Head of caudate nucleus (tissue), 42 donors: ENCODE results near the gene LRP10.

Experiments used
- DNase-seq, 42 donors: peaks; one replicate each; pipeline versions ENCODE4 v3.0.0 to v3.0.0-alpha.2; 2020 to 2021; ENCODE audit warnings: mixed read lengths in 7 of 42
- intact Hi-C: fragments of 100-400 bp; cut with DNase I; formaldehyde crosslinking; loops from one replicate; pipeline ENCODE4 v1.15.0; 2022

The LRP10 gene

DNA sequence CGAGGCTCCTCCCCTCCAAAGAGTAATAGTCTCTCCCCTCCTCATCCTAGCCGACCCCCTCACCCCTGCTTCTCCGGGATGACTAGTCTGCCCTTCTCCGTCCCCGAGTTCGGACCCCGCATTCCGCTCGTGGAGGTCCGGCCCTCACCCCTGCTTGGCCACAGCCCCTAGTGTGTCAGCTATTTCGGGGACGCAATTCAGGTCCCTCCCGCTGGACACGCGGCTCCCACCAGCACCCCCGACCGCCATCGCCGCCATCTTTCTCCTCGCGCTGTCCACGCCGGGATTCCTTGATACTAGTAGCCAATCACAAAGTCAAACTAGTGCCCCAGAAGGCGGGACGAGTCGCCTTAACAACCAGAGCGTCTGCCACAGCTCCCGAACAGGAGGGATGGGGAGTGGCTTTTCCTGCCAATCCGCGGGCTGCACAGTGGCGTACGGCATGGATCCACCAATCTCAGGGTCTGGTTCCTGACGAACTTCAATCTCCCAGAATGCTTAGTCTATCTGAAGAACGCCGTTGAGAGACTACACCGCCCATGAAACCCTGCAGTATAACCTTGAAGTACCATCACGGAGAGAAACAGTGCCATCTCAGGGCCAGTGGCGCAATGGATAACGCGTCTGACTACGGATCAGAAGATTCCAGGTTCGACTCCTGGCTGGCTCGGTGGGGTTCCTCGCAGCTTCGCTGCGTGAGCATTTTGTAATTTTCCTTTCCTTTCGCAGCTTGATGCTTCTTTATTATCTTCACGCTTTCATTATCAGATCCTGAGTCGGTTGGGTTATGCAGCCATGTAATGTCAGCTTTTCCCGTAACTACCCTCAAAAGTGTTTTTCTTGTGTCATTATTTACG is 57.8 kb downstream of the LRP10 start, which contains the start of gene PRMT5:
Gene PRMT5 (minus strand): TSS at position 273 of the 857 bp plus-strand sequence. CDS start 15 bp downstream, at position 258.
- intact Hi-C loops, result loop anchor here (1.0 kb wide), 1 partner anchor 10 kb away; the partner anchor contains the start of gene RBM23

DNA sequence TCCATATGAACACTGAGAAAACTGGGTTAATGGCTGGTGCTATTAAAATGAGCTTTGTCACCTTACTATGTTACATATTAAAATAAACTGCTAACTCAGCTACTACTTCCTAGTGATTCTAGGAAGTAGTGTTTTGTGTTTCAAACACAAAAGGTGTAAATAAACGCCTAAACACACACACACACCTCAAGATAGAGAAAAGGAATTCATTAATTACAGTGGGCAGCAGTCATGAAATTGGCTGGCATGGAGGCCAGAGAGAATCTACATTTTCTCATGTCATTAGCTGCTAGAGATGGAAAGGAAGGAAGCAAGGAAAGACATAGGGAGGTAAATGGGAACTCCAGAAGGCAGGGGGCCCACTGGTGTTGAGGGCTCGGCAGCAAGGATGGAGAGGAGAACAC is 58.4 kb downstream of the LRP10 start:
- intact Hi-C loops, result loop anchor here (1.0 to 10.0 kb wide), 2 partner anchors 11 to 55 kb away; partner anchors contain the start of genes AJUBA and RBM23
- DNase-seq, result peak in 1 of 42 donors; percentile 27

More for the DNA sequence above, 57.8 kb downstream of the LRP10 start, which contains the start of gene PRMT5:
- DNase-seq, result peak; percentile 92 to 100 (median 99)
